ENCODE results near the gene INPP5D. TPM values are rescaled to one million over a fixed set of nuclear protein-coding genes. Genes with fewer than 3 reads are reported as not detected.
A peak's percentile ranks its signal among the peaks of the same experiment; 100 is the strongest.

The INPP5D gene
- total RNA-seq, 4 donors from 2014 or later: 11.6 to 333 (median 26.2) TPM

GRCh38 chr2:233076749-233077148 is 16.6 kb downstream of the INPP5D start:
- TF ChIP-seq, protein P1, sequence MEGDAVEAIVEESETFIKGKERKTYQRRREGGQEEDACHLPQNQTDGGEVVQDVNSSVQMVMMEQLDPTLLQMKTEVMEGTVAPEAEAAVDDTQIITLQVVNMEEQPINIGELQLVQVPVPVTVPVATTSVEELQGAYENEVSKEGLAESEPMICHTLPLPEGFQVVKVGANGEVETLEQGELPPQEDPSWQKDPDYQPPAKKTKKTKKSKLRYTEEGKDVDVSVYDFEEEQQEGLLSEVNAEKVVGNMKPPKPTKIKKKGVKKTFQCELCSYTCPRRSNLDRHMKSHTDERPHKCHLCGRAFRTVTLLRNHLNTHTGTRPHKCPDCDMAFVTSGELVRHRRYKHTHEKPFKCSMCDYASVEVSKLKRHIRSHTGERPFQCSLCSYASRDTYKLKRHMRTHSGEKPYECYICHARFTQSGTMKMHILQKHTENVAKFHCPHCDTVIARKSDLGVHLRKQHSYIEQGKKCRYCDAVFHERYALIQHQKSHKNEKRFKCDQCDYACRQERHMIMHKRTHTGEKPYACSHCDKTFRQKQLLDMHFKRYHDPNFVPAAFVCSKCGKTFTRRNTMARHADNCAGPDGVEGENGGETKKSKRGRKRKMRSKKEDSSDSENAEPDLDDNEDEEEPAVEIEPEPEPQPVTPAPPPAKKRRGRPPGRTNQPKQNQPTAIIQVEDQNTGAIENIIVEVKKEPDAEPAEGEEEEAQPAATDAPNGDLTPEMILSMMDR (IDR thresholded peaks at IDR 0.05): no peak
- TF ChIP-seq POLR2A (IDR thresholded peaks at IDR 0.05): no peak
- DNase-seq: no peak
- Histone ChIP-seq H3K9me3 (no peaks in the 10 kb centered on the region), H3K4me3 (no peak overlapping the region), H3K27me3 (no peaks in the 10 kb centered on the region), H3K27ac (peak overlapping the region in 2 of 4 donors; percentile 66 to 95), H3K36me3 (no peaks in the 10 kb centered on the region), H3K4me1 (peaks cover 0 to 65% (median 20%) of the 10 kb centered on the region in 4 donors)

GRCh38 chr2:233079473-233079877 is 19.3 kb downstream of the INPP5D start:
- DNase-seq: peak; percentile 37 to 85 (median 80)
- no peaks in the 10 kb centered on the region for H3K9me3 ChIP-seq
- no peak overlapping the region for H3K4me3 ChIP-seq
- H3K4me1 ChIP-seq: peaks cover 0 to 70% (median 36%) of the 10 kb centered on the region in 4 donors
- no peak for TF ChIP-seq POLR2A (IDR thresholded peaks at IDR 0.05)
- TF ChIP-seq, protein P1 (IDR thresholded peaks at IDR 0.05): no peak
- no peaks in the 10 kb centered on the region for H3K36me3 ChIP-seq
- peak overlapping the region; percentile 78 to 95 (median 86) for H3K27ac ChIP-seq
- no peaks in the 10 kb centered on the region for H3K27me3 ChIP-seq

DNA sequence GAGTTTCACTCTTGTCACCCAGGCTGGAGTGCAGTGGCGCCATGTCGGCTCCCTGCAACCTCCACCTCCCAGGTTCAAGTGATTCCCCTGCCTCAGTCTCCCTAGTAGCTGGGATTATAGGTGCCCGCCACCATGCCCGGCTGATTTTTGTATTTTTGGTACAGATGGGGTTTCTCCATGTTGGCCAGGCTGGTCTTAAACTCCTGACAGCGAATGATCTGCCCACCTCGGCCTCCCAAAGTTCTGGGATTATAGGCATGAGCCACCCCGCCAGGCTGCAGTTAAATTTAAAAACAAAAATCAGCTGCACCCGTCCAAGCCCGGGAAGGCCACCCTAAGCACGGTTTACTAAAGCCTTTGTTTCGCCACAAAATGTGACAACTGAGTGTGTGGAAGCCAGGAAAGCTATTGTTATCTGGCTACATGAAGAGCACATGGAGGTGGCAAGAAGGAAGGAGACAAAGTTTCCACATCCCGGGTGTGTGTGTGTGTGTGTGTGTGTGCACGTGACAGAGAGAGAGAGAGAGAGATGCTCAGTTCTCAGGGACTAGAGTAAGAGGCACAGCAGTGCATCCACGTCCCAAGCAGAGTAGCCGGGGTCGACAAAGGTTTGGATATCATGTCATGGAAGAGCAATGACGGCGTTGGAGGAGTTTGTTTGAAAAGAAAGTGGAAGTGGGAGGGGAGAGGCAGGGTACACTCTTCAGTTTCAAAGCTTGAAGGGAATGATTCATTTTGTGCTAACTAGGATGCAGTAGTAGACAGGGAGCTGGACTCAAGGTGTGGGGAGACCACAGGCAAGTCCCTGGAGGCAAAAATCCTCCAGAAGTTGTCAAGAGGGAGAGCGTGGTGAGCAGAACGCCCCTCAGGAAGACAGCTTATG is 20.1 kb downstream of the INPP5D start:
- Histone ChIP-seq H3K4me1 (peaks cover 0 to 67% (median 32%) of the 10 kb centered on the region in 4 donors), H3K27me3 (no peaks in the 10 kb centered on the region), H3K36me3 (no peaks in the 10 kb centered on the region), H3K9me3 (no peaks in the 10 kb centered on the region), H3K27ac (peak overlapping the region; percentile 78 to 95 (median 86)), H3K4me3 (no peak overlapping the region)
- peak; percentile 18 to 54 (median 34) for DNase-seq
- TF ChIP-seq POLR2A (IDR thresholded peaks at IDR 0.05): no peak
- TF ChIP-seq, protein P1 (IDR thresholded peaks at IDR 0.05): no peak

DNA sequence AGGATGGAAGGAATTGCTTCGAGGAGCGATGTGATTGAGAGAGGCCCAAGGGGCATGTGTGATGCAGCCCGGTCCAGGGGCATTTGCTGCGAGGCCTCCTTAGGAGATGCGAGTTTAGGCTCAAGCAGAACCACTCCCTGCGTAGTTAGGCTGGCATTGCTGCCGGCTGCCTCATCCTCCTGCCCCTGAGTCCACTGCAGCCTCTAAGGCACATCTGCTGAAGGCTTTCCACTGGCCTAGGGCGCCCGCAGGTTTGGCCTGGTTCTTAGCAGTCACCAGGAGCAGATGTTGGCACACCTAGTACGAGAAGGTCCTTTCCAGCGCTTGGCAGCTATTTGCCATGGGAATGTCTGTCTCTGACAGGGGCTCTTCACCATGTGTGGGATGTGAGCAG is 20.7 kb downstream of the INPP5D start:
- peak overlapping the region; percentile 78 to 95 (median 86) for H3K27ac ChIP-seq
- H3K4me1 ChIP-seq: peaks cover 0 to 68% (median 31%) of the 10 kb centered on the region in 4 donors
- H3K36me3 ChIP-seq: no peaks in the 10 kb centered on the region
- no peaks in the 10 kb centered on the region for H3K27me3 ChIP-seq
- H3K9me3 ChIP-seq: no peaks in the 10 kb centered on the region
- H3K4me3 ChIP-seq: peak overlapping the region in 1 of 4 donors; percentile 1
- TF ChIP-seq, protein P1 (IDR thresholded peaks at IDR 0.05): no peak
- no peak for TF ChIP-seq POLR2A (IDR thresholded peaks at IDR 0.05)
- DNase-seq: peak; percentile 19 to 45 (median 41)

- H3K27ac ChIP-seq: peak overlapping the region; percentile 78 to 95 (median 86)
- peak overlapping the region in 1 of 4 donors; percentile 1 for H3K4me3 ChIP-seq
- no peaks in the 10 kb centered on the region for H3K9me3 ChIP-seq
- H3K4me1 ChIP-seq: peaks cover 0 to 68% (median 33%) of the 10 kb centered on the region in 4 donors
- H3K36me3 ChIP-seq: no peaks in the 10 kb centered on the region
- TF ChIP-seq POLR2A (IDR thresholded peaks at IDR 0.05): no peak
- H3K27me3 ChIP-seq: no peaks in the 10 kb centered on the region
- DNase-seq: peak in 2 of 3 donors; percentile 45 to 62
These were observed 21.1 kb downstream of the INPP5D start for GRCh38 chr2:233081232-233081730.

- TF ChIP-seq POLR2A (IDR thresholded peaks at IDR 0.05): no peak
- TF ChIP-seq, protein P1 (IDR thresholded peaks at IDR 0.05): no peak
- peak in 2 of 3 donors; percentile 35 to 45 for DNase-seq
- peaks cover 0 to 68% (median 35%) of the 10 kb centered on the region in 4 donors for H3K4me1 ChIP-seq
- H3K9me3 ChIP-seq: no peaks in the 10 kb centered on the region
- peak overlapping the region; percentile 78 to 95 (median 86) for H3K27ac ChIP-seq
- H3K36me3 ChIP-seq: no peaks in the 10 kb centered on the region
- no peaks in the 10 kb centered on the region for H3K27me3 ChIP-seq
- H3K4me3 ChIP-seq: peak overlapping the region in 1 of 4 donors; percentile 1
These were observed 21.6 kb downstream of the INPP5D start for GRCh38 chr2:233081731-233082221.
